ENCODE measurements around the gene TADA1.
A peak's percentile ranks its signal among the peaks of the same experiment; 100 is the strongest.
"Not testable (repeated sequence)": the region's sequence is repeated elsewhere in the genome, so short reads cannot be mapped to it uniquely, and the experiment has no call there.

TADA1 gene

GRCh38 chr1:166888373-166889111, 12.5 kb upstream of the TADA1 start:
- no peak for DNase-seq

GRCh38 chr1:166884971-166885370, 8.9 kb upstream of the TADA1 start:
- DNase-seq, result no peak

- peak in 3 of 6 experiments; percentile 5 to 14 (median 8) for DNase-seq
These were observed 8.1 kb upstream of the TADA1 start for GRCh38 chr1:166884040-166884642.

GRCh38 chr1:166882893-166883292, 6.8 kb upstream of the TADA1 start:
- DNase-seq, result no peak

GRCh38 chr1:166878173-166878917, 2.3 kb upstream of the TADA1 start:
- DNase-seq, result not testable (repeated sequence)

GRCh38 chr1:166876540-166876838, 425 bp upstream of the TADA1 start:
- no peak for DNase-seq

GRCh38 chr1:166875302-166875733, 746 bp downstream of the TADA1 start:
- DNase-seq, result no peak

- DNase-seq, result no peak
These were observed 1.6 kb downstream of the TADA1 start for GRCh38 chr1:166874464-166874863.

GRCh38 chr1:166870584-166870983, 5.5 kb downstream of the TADA1 start:
- DNase-seq, result no peak

- DNase-seq, result no peak
These were observed 6.6 kb downstream of the TADA1 start for GRCh38 chr1:166869318-166870099.

- DNase-seq, result no peak
These were observed 7.4 kb downstream of the TADA1 start for GRCh38 chr1:166868639-166869038.

- DNase-seq, result no peak
These were observed 10.1 kb downstream of the TADA1 start for GRCh38 chr1:166865926-166866325.

- no peak for DNase-seq
These were observed 16.5 kb downstream of the TADA1 start for GRCh38 chr1:166859597-166859996.

- no peak for DNase-seq
These were observed 17.2 kb downstream of the TADA1 start for GRCh38 chr1:166858726-166859419.

- no peak for DNase-seq
These were observed 18.1 kb downstream of the TADA1 start for GRCh38 chr1:166857995-166858394.

GRCh38 chr1:166855558-166855957, 20.5 kb downstream of the TADA1 start:
- DNase-seq, result no peak

GRCh38 chr1:166852918-166853317, 23.1 kb downstream of the TADA1 start:
- no peak for DNase-seq

GRCh38 chr1:166849135-166849534, 26.9 kb downstream of the TADA1 start:
- no peak for DNase-seq

- no peak for DNase-seq
These were observed 27.9 kb downstream of the TADA1 start for GRCh38 chr1:166848193-166848592.

GRCh38 chr1:166844791-166845190, 31.3 kb downstream of the TADA1 start:
- no peak for DNase-seq

GRCh38 chr1:166843769-166844596, 32.1 kb downstream of the TADA1 start:
- DNase-seq, result no peak

GRCh38 chr1:166843322-166843721, 32.7 kb downstream of the TADA1 start:
- DNase-seq, result no peak

Measured in stimulated activated naive CD4-positive, alpha-beta T cell (primary cell).